Epithelial cell of proximal tubule (primary cell): ENCODE results near the gene PTPRU. TPM values are rescaled to one million over a fixed set of nuclear protein-coding genes. Genes with fewer than 3 reads are reported as not detected.

Source experiments
- DNase-seq: peaks from one replicate; pipeline ENCODE4 v3.0.0-alpha.2; 2011; ENCODE audit warnings: low read depth
- H3K4me3 ChIP-seq: 2 replicates; pipeline ENCODE4 v1.5.1; 2011; ENCODE audit warnings: low read depth, mild to moderate bottlenecking, low read length
- CTCF ChIP-seq: conservative IDR thresholded peaks from 2 replicates; pipeline ENCODE4 v1.5.1; 2012; ENCODE audit warnings: low read depth, mild to moderate bottlenecking, low read length
- total RNA-seq: library from RNA; depleted of rRNA; stranded (reverse); fragments of >200 nt; gene quantifications from 2 replicates; pipeline ENCODE4 v1.2.3, GENCODE V29; 2015

Gene PTPRU
- total RNA-seq, 1 donor from 2014 or later = 44.7 TPM

GRCh38 chr1:29315262-29315661, 78.9 kb downstream of the PTPRU start:
- DNase-seq = no peak
- H3K4me3 ChIP-seq = no peak overlapping the region
- no peak for TF ChIP-seq CTCF

- no peak for DNase-seq
- no peak for TF ChIP-seq CTCF
Measured at GRCh38 chr1:29315876-29316275, 79.6 kb downstream of the PTPRU start.

GRCh38 chr1:29317063-29317915, 81.0 kb downstream of the PTPRU start:
- TF ChIP-seq CTCF = no peak
- H3K4me3 ChIP-seq = no peak overlapping the region
- DNase-seq = no peak

More at GRCh38 chr1:29315876-29316275, 79.6 kb downstream of the PTPRU start:
- H3K4me3 ChIP-seq = no peak overlapping the region

GRCh38 chr1:29317916-29318530, 81.7 kb downstream of the PTPRU start:
- no peak for TF ChIP-seq CTCF
- no peak overlapping the region for H3K4me3 ChIP-seq
- DNase-seq = no peak

- no peak for TF ChIP-seq CTCF
- DNase-seq = no peak
- H3K4me3 ChIP-seq = no peak overlapping the region
Measured at GRCh38 chr1:29318724-29319123, 82.4 kb downstream of the PTPRU start.

- H3K4me3 ChIP-seq = no peak overlapping the region
- no peak for TF ChIP-seq CTCF
- DNase-seq = no peak
Measured at GRCh38 chr1:29319300-29320110, 83.2 kb downstream of the PTPRU start.
